Measurements from ENCODE around the gene RAI14.

Gene RAI14

DNA sequence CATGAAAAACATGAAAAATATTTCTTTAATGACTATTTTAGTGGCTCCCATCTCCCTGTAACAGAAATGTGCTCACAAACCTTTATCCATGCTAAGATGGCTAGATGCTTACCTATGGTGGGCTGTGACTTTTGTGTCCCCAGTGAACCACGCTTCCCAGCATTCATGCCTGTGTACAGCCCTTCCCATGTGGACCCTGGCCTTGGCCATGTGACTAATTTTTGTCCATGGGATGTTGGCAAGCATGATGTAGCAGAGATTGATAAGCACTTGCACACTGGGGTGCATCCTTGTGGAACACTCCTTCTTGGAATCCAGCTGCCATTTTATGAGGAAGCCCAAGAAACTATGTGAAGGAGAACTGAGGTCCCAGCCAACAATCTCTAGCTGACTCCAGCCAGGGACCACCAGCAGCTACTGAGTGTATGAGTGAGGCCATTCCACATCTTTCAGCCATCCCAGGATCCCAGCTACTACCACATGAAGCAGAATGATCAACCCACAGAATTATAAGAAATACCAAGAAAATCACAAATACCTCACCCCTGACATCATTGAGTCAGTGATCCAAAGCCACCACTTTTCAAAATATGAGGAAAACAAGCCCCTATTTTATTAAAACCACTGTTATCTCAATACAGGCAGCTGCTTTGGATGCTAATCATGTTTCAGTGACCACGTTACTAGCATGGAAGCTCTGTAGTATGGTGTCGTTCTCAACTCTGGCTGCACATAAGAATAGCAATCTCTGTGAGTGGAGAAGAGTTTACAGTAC, 16.1 kb upstream of the RAI14 start:
- peak; percentile 76 for DNase-seq (ENCODE audit: low read depth)

DNA sequence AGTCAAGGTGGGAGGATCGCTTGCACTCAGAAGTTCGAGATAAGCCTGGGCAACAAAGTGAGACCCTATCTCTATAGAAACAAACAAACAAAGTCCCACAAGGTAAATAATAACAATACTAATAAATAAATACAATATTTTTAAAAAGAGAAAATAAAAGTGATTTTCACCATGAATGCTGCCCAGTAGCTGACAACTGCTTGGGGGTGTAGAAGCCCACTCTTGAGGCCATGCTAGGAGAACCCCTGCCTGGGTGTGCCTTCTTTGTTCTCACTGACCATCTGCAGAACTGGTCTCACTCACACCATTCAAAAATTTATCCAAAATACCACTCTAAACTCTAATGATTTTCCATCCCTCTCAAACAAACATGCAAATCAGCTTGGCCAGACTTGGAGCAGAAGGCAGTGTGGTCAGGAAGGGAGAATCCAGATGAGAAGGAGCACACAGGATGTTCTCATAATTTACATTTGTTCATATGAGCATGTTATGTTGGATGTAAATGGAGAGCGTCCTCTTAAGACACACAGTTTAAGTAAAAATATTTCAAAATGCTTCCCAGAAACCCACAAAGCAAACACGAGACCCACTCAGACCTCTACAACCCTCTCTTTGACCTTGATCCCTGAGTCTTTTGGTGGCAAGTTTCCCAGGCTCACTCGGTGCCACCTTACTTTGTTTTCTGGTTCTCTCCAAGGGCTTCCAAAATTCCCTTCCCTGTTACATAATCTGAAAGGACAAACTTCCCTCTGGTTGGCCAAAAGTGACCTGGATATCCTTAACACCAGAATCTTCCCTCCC, 7.9 kb upstream of the RAI14 start:
- DNase-seq (ENCODE audit: low read depth), result no peak

DNA sequence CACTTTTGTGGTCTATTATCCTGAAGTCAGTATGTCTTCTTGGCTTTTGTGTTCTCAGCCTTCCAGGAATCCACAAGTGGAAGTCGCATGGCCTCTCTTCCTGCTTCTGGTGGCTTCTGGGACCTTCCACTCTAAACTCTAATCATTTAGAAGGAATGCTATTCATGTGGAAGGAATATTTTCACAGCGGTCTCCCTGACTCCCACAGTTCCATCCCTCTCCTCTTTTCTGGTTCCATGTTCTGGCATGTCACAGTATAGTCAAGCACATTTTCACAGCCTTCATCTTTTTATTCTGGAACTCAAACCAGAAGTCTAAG, 7.3 kb upstream of the RAI14 start:
- DNase-seq (ENCODE audit: low read depth), result no peak

DNA sequence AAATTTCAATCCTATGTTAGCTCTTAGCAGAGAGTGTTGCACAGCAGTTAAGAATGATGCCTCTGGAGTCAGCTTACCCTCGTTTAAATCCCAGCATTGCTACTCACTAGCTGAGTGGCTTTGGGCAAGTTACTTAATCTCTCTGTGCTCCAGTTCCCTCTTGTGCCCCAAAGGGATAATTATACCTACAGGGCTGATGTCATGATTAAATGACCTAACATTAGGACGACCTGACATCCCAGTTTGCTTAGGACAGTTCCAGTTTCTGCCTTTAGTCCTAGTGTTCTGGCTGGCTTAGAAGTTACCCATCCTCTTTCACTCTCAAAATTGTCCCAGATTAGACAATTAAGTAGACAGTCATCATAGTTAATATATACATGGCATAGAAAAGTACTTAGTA, 4.3 kb upstream of the RAI14 start:
- DNase-seq (ENCODE audit: low read depth), result no peak

DNA sequence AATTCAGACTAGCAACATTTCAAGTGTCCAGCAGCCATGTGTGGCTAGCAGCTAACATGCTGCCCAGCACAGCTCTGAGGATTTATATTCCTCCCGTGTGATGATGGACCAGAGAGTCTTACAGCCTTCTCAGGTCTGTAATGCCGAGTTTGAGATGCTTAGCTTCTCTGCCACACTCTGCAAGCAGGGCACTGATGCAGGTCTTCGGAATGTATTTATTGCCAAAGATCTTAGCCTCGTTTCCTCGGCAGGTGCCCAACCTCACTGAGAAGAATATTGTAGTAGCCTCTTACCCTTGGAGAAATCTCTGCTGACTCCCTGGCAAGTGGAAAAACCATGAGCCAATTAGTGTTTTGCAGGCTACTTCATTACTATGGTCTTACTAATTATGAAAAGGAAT, 3.7 kb upstream of the RAI14 start:
- no peak for DNase-seq (ENCODE audit: low read depth)

DNA sequence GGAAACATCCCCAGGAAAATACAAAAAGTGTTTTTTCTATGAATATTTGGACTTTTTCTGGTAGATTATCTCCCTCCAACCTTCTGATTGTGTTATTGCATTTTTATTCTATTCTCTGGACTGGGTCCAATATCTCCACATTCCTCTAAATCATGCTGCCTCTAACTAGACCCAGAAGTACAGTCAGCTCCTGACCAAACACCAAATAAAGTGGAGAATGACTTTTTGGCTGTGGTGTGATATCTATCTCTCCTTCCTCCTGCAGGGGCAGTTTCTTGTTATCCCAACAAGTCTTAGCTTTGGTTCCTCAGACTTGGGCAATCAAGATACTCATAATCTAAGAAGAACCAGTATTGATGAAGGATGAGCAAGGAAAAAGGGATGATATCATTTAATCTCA, 3.2 kb upstream of the RAI14 start:
- DNase-seq (ENCODE audit: low read depth), result peak; percentile 58

DNA sequence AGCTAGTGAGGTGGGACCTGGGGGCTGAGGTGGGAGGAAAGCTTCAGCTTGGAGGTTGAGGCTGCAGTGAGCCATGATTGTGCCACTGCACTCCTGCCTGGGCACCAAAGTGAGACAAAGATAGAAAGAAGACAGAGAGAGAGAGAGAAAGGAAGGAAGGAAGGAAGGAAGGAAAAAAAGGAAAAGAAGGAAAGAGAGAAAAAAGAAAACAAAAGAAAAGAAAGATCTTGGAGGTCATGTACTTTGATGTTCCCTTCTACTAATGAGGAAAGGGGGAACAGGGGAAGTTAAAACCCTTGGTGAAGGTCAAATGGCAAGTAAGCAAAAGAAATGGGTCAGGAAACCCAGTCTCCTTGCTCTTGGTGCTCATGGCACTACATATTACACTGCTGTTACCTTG, 2.4 kb upstream of the RAI14 start:
- DNase-seq (ENCODE audit: low read depth), result no peak

DNA sequence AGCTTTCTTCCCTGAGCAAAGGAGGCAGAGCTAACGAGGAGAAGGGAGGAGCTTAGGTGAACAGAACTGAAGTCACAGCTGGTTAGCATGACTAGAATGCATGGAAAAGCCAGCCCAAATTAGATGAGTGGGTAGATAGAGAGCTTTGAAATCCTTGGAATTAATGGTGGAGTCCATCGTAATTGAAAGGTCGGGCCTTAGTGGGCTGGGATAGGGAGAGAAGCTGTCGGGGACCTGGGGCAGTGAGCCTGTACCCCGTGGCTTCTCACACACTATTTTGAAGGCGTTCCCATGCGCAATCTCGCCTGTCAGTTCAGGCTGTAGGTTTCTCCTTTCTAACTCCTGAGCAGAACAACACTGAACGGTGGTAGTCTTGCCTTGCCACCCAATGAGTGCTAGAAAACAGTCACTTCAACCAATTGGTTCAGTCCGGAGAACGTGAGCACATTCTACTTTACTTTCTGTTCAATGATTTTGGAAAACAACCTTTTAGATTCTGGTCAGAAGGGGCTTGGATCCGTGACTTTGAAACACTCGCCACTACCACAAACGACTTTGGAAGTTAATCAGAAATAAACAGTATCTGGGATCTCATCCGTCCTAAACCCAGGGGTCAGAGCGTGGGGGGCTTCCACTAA, 655 bp upstream of the RAI14 start:
- DNase-seq (ENCODE audit: low read depth), result peak; percentile 85

DNA sequence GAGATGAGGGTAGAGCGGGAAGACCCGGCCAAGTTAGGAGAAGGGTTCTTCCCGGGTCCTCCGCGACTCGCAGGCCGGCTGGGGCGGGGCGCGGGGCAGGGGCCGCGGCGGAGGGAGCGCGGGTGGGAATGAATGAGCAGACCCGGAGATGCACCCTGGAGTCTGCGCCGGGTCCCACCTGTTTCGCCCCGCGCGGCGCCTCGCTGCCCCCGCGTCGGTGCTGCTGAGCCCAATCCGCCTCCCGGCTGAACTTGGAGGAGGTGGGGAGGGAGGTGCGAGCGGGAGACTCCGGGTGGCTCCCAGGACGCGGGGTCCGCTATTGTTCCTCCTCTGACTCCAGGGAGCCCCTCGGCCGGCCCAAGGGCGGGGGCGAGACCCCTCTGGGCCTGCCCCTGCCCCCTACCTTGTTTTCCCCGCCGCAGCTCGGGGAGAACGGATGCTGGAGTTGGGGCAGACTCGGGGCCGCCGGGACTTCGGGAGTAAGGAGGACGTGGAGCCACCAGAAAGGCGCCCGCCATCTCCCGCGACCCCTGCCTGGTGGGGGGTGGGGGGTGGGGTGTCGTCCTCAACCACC, 659 bp downstream of the RAI14 start:
- no peak for DNase-seq (ENCODE audit: low read depth)

DNA sequence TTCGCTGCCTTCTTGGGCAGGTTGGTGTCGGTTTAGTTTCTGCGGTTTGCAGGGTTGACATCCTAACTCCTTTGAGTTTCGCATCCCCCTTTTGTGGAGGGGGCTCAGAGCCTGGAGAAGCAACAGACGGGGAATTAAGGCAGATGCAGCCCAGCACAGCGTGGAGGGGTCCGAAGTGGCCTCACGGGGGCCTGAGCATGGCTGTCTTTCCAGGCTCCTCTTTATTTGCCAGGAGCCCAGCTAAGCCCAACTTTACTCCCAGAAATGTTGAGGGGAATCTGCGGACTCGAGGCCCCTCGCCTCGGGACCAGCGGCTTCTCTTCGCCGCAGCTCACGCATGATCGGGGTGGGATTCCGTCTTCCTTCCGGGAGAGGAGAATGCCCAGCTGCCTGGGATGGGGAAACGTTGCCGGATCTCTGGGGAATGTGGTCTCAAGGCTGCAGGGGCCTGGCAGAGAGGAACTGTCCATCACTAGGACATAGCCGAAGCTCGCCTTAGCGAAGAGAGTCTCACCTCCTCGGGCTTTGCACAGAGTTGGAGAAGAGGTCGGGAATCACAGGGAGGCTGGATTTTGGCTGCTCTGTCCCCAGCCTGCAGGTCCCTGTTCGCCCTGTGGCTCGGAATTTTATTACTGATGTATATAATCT, 1.3 kb downstream of the RAI14 start:
- DNase-seq (ENCODE audit: low read depth), result peak; percentile 71

DNA sequence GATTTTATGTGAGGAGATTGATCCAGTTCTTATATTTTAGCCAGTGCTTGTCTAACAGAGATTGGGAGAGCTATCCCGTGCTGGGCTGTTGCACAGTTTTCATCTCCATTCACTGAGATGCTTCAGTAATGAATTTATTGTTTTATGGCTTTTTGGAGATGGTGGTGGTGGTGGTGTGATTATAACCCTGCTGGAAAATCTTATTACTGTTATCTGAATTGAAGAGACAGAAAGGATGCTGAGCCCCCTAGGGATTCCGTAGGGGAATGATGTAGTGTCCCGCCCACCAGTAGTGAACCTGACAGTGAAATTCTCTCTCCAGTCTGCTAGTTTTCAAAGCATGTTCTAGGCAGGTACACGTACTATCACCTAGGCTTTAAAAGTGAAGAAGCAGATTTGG, 1.9 kb downstream of the RAI14 start:
- DNase-seq (ENCODE audit: low read depth), result no peak

DNA sequence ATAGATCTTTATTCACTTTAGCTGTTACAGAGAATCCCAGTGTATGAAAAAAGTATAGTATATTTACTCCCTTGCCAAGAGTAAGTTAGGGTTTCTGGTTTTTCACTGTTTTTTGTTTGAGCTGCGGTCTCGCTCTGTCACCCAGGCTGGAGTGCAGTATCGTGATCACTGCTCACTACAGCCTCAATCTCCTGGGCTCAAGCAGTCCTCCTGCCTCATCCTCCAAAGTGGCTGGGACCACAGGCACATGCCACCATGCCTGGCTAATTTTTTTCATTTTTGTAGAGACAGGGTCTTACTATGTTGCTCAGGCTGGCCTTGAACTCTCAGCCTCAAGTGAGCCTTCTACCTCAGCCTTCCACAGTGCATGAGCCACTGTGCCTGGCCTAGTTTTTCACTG, 3.0 kb downstream of the RAI14 start:
- no peak for DNase-seq (ENCODE audit: low read depth)

DNA sequence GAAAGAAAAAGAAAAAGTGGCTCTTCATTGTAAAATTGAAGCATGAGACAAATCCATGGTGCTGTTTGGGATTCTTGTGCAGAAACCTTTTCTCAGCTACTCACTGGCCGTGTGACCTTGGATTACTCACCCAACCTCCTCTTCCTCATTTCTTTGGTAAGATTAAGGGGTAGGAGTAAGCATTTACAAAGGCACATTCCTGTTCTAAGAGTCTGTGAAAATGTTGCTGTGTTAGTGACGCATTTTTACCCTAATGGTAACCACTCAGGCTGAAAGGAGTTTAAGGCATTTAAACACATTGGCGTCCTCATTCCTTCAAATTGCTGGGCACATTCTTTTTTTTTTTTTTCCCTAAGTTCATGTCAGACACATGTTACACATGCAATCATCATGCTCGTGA, 4.3 kb downstream of the RAI14 start:
- DNase-seq (ENCODE audit: low read depth), result peak; percentile 97

DNA sequence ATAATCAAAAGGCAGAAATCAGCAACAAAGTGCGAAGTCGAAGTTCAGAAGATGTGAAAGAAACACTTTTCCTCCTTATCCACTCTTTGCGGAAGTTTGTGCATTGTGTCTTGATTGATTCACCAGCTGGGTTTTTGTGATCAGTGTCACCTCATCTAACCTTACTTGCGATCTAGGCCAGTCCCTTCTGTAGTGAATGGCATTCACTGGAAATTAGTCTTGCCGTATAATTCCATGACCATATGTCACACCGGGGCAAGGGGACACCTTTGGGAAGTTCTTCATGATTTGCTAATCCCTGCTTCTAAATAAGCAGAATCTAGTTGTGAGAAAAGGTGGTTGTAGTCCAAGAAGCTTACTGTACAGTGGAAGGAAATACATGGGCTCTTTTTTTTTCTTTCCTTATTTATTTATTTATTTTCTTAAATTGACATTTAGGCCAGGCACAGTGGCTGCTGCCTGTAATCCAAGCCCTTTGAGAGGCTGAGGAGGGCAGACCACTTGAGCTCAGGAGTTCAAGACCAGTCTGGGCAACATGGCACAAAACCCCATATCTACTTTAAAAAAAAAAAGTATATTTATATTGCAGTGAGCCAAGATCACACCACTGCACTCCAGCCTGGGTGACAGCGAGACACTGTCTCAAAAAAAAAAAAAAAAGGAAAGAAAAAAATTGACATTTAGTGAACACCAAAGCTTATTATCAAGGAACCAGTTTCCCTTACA, 7.8 kb downstream of the RAI14 start:
- no peak for DNase-seq (ENCODE audit: low read depth)

DNA sequence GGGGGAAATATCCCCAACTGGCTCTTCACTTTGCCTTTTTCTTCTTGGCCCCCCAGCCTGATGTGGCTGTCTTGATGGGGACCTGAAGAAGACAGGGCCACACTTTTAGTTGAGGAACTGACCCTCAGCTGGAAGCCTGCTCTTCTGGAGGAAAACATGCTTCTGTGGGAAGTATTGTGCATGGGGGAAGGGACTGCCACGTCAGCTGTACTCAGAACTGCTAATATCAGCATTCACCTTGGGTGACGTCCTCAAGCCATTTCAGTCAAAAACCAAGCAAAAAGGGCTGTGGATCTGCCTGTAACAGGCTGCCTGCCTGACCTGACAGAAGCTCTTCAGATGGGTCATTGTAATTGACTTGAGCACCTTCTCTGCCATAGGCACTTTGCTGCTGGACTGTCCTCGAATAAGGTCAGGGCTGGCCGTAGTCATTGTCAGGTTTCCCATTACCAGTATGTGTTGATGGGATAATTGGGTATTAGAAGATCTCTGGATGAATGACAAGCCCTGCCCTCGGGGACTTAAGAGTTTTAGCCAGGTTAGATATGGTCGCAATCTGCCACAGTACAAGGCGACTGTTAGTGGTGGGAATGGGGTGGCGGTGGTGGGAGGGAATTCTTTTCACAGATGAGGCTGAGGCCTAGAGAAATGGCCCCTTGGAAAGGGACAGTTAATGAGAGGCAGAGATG, 10.4 kb downstream of the RAI14 start:
- DNase-seq (ENCODE audit: low read depth), result no peak

DNA sequence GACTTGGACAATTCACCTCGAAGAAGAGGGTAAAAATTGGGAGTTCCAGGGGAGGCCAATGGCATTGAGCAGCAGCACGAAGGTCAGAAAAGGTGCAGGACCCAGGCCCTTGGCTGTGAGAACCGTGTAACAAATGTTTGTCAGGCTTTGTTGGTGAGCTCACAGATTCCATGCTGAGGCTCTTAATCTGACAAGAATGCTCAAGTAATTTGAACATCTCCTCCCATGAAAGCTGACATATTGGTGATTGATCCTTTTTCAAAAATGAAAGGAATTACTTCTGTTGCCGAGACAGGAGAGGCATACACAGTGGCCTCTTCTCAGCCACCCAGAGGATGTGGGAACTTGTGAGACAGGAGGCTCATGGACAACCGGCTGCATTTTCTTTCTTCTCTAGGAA, 11.6 kb downstream of the RAI14 start:
- DNase-seq (ENCODE audit: low read depth), result no peak

DNA sequence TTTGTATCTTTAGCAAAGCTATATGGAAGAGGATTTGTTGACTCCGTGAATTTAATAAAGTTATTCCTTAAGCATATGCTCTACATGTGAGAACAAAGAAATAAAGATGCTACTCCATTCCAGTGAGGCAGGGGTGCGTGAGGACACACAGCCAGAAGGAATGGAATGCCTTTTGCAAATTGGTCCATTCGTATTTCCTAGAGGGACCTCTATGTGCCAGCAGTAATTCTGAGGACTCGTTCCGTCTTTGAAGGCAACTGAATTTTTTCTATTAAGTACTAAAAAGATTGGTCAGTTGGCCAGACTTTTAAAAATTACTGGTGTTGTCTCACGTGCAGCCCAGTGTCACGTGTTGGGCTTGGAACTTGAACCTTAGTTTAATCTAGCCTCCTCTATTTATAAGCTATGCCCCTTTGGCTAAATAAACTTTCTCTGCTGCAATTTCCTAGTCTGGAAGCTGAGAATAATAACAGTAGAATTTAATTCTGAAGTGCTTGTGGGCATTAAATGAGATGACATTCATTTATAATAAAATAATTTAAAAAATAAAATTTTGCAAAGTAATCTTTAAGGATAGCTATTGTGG, 13.9 kb downstream of the RAI14 start:
- no peak for DNase-seq (ENCODE audit: low read depth)

DNA sequence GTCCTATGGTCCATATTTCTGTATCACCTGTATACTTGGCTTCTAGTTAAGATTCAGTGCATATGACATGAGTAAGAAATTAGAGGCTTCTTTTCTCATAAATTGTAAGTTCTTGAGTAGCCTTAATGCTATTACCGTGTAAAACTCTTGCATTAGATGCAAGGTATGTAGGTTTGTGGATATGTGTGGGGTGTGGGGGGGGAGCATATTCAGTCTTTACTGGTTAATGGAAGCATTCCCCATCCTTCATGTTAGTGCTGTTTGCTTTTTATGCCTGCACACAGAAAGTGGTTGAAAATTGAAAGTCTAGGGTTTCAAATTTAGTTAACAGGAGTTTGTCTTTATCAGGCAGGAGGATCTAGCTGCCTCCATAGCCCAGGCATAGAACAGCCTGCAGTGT, 16.1 kb downstream of the RAI14 start:
- no peak for DNase-seq (ENCODE audit: low read depth)

DNA sequence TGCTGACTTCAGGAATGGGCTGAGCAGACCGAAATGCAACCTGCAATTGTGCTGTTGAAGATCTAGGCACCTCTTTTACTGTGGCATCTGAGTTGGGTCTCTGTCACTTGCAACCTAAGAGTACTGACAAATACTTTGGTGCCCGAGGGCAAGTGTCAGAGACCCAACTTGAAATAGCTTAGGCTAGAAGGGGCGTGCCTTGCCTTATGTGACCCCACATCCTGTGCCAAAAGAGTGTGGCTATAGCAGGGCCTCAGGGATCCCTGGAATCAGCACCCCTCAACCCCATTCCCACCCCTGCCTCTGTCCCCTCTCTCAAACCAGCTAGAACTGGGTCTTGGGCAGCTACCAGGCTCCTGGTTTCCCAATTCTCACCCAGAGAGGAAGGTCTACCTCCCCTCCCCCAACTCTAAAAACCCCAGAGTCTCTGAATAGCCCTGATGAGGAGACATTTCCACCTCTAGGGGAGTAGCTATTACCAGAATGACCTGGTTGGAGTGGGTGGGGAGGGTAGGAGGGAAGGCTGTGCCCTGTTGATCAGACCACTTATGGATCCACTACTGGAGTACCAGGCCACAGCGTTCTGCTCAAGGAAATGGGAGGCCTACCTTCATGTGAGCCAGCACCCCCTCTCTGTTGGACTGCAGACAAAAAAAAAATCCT, 17.5 kb downstream of the RAI14 start:
- no peak for DNase-seq (ENCODE audit: low read depth)

DNA sequence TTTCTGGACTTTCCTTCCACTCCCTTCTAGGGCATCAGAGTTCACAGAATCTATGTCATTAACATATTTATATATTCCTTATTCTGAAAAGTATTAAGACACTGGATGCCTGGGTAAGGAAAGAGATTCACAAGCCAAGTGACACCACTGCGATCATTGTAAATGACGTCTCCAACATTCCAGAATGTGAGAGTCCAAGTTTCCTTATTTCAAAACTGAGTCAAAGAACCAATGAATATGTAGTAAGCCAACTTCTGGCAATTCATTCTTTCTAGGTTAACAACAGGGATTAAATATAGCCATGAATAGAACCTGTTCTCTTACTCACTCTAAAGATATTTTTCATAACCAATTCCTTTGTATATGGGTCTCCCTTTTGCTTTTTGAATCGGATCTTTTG, 18.1 kb downstream of the RAI14 start:
- peak; percentile 91 for DNase-seq (ENCODE audit: low read depth)

Data from amniotic epithelial cell (primary cell).